ENCODE measurements around the gene CBL. TPM values are rescaled to one million over a fixed set of nuclear protein-coding genes. Genes with fewer than 3 reads are reported as not detected.

The CBL gene
- total RNA-seq, 2 experiments from 2014 or later = 19.2 to 59.1 TPM

GRCh38 chr11:119266517-119267255 is 60.5 kb downstream of the CBL start:
- TF ChIP-seq CTCF (conservative IDR thresholded peaks at IDR 0.05; ENCODE audit: low read length) (no peak), EZH2phosphoT487 (IDR thresholded peaks at IDR 0.05; ENCODE audit: borderline replicate concordance, low read depth, low read length) (no peak)
- Histone ChIP-seq H4K20me1 (ENCODE audit: insufficient read depth, low read length) (no peaks in the 10 kb centered on the region; the same call in 1 of the 2 replicates), H3K27ac (ENCODE audit: low read depth, low read length, poor library complexity, severe bottlenecking) (no peak overlapping the region), H3K4me3 (ENCODE audit: low read depth, low read length, poor library complexity, severe bottlenecking) (no peak overlapping the region), H3K79me2 (ENCODE audit: insufficient read depth, low read depth, low read length) (peaks cover 48% of the 10 kb centered on the region), H3K9me2 (ENCODE audit: insufficient read depth, low read length) (no peaks in the 10 kb centered on the region), H2AFZ (ENCODE audit: low read length) (no peak overlapping the region), H3K4me1 (ENCODE audit: insufficient read depth, low read length, poor library complexity, severe bottlenecking) (peaks cover 32% of the 10 kb centered on the region), H3K9me3 (ENCODE audit: low read length) (no peaks in the 10 kb centered on the region), H3K36me3 (ENCODE audit: insufficient read depth, low read length) (no peaks in the 10 kb centered on the region), H3K4me2 (ENCODE audit: low read length) (no peak overlapping the region)
- CTCF ChIA-PET (ENCODE audit: unreplicated experiment) = no interaction called here
- DNase-seq (ENCODE audit: low spot score) = no peak
- POLR2A ChIA-PET = interaction anchor here (0.6 to 2.1 kb wide), 8 partner anchors 11 to 447 kb away, joined by 3 to 8 read pairs (median 4); no protein-coding TSS in a partner anchor
- no TSS peak for BruUV-seq (replicated peaks)
- intact Hi-C loops (cut with micrococcal nuclease; ENCODE audit: unreplicated experiment) = no loop called here

GRCh38 chr11:119267645-119268044 is 61.5 kb downstream of the CBL start:
- BruUV-seq (replicated peaks) = no TSS peak
- intact Hi-C loops (cut with micrococcal nuclease; ENCODE audit: unreplicated experiment) = no loop called here
- H3K9me3 ChIP-seq (ENCODE audit: low read length) = no peaks in the 10 kb centered on the region
- H3K36me3 ChIP-seq (ENCODE audit: insufficient read depth, low read length) = peaks cover 4% of the 10 kb centered on the region; the same call in 1 of the 2 replicates
- no peaks in the 10 kb centered on the region; the same call in 1 of the 2 replicates for H4K20me1 ChIP-seq (ENCODE audit: insufficient read depth, low read length)
- TF ChIP-seq EZH2phosphoT487 (IDR thresholded peaks at IDR 0.05; ENCODE audit: borderline replicate concordance, low read depth, low read length) (no peak), CTCF (conservative IDR thresholded peaks at IDR 0.05; ENCODE audit: low read length) (no peak)
- H3K4me2 ChIP-seq (ENCODE audit: low read length) = no peak overlapping the region
- no peak overlapping the region for H2AFZ ChIP-seq (ENCODE audit: low read length)
- ChIA-PET POLR2A (interaction anchor here (1.1 to 2.1 kb wide), 2 partner anchors 14 to 19 kb away, joined by 3 to 6 read pairs; no protein-coding TSS in a partner anchor), CTCF (ENCODE audit: unreplicated experiment) (no interaction called here)
- no peak overlapping the region for H3K4me3 ChIP-seq (ENCODE audit: low read depth, low read length, poor library complexity, severe bottlenecking)
- no peak for DNase-seq (ENCODE audit: low spot score)
- H3K79me2 ChIP-seq (ENCODE audit: insufficient read depth, low read depth, low read length) = peaks cover 41% of the 10 kb centered on the region; the same call in 1 of the 2 replicates
- no peaks in the 10 kb centered on the region for H3K9me2 ChIP-seq (ENCODE audit: insufficient read depth, low read length)
- no peak overlapping the region for H3K27ac ChIP-seq (ENCODE audit: low read depth, low read length, poor library complexity, severe bottlenecking)
- H3K4me1 ChIP-seq (ENCODE audit: insufficient read depth, low read length, poor library complexity, severe bottlenecking) = peaks cover 22% of the 10 kb centered on the region

- POLR2A ChIA-PET = interaction anchor here (0.6 to 1.3 kb wide), 11 partner anchors 9 to 1013 kb away, joined by 3 to 4 read pairs (median 3); partner anchors contain the start of gene CBL
These were observed 67.6 kb downstream of the CBL start for GRCh38 chr11:119273721-119274120.

More at GRCh38 chr11:119273721-119274120, 67.6 kb downstream of the CBL start:
- no TSS peak for BruUV-seq (replicated peaks)
- no peak for TF ChIP-seq CTCF (conservative IDR thresholded peaks at IDR 0.05; ENCODE audit: low read length)
- TF ChIP-seq EZH2phosphoT487 (IDR thresholded peaks at IDR 0.05; ENCODE audit: borderline replicate concordance, low read depth, low read length) = no peak
- intact Hi-C loops (cut with micrococcal nuclease; ENCODE audit: unreplicated experiment) = no loop called here
- Histone ChIP-seq H3K27ac (ENCODE audit: low read depth, low read length, poor library complexity, severe bottlenecking) (no peak overlapping the region), H3K4me1 (ENCODE audit: insufficient read depth, low read length, poor library complexity, severe bottlenecking) (no peaks in the 10 kb centered on the region), H3K79me2 (ENCODE audit: insufficient read depth, low read depth, low read length) (peaks cover 4% of the 10 kb centered on the region; the same call in 1 of the 2 replicates), H3K9me2 (ENCODE audit: insufficient read depth, low read length) (no peaks in the 10 kb centered on the region), H3K36me3 (ENCODE audit: insufficient read depth, low read length) (peaks cover 63% of the 10 kb centered on the region), H3K9me3 (ENCODE audit: low read length) (no peaks in the 10 kb centered on the region), H4K20me1 (ENCODE audit: insufficient read depth, low read length) (no peaks in the 10 kb centered on the region), H2AFZ (ENCODE audit: low read length) (no peak overlapping the region), H3K4me2 (ENCODE audit: low read length) (no peak overlapping the region), H3K4me3 (ENCODE audit: low read depth, low read length, poor library complexity, severe bottlenecking) (no peak overlapping the region)
- no peak for DNase-seq (ENCODE audit: low spot score)
- CTCF ChIA-PET (ENCODE audit: unreplicated experiment) = no interaction called here
